Measurements from ENCODE around the gene MCRIP1.

Gene MCRIP1

DNA sequence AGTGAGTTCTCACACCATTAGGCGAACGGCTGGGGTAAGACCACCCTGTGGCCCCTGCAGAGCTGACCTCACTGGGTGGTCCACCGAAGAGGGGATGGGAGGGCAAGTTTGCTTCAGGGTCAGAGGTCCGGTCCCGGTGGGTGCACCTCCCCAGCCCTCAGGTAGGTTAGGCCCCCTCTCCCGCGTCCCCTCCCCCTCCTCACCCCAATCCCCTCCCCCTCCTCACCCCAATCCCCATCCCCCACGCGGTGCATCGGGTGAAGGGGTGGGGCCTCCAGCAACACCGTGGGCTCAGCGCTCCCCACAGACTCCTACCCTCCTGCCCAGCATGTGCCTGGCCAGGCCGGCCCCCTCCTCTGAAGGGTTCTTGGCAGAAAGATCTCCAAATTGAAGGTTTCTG is 13.4 kb downstream of the MCRIP1 start:
- no peak for DNase-seq (ENCODE audit: low read depth in 2 of 2)

DNA sequence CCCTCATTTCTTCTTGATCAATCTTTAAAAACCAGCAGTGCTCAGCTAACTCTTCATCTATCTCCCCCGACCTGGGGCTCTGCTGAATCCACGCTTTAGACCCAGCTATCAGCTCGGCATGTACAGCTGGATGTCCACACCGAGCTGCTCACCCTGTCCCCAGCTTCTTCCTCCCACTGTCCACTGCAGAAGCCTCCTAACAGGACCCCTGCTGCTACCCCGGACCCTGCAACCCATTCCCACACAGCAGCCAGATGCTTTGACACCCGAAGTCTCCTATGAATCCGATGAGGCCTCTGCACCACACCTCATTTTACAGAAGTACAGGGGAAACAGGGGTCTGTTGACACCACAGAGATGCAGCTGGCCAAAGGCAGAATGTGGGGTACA is 15.3 kb downstream of the MCRIP1 start:
- DNase-seq (ENCODE audit: low read depth in 2 of 2): no peak

DNA sequence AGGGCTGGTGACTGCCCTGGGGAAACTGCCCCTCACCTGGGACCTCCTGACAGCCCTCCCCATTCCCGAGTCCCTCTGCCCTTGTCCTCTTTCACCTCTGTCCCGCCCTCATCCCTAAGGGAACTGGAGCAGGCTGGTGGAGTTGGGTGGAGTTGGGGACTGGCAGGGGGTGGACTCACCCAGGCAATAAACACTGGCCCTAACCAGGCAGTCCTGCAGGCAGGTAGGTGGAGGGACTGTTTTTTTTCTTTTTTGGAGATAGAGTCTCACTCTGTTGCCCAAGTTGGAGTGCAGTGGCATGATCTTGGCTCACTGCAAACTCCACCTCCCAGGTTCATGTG is 17.5 kb downstream of the MCRIP1 start:
- DNase-seq (ENCODE audit: low read depth in 2 of 2): no peak

DNA sequence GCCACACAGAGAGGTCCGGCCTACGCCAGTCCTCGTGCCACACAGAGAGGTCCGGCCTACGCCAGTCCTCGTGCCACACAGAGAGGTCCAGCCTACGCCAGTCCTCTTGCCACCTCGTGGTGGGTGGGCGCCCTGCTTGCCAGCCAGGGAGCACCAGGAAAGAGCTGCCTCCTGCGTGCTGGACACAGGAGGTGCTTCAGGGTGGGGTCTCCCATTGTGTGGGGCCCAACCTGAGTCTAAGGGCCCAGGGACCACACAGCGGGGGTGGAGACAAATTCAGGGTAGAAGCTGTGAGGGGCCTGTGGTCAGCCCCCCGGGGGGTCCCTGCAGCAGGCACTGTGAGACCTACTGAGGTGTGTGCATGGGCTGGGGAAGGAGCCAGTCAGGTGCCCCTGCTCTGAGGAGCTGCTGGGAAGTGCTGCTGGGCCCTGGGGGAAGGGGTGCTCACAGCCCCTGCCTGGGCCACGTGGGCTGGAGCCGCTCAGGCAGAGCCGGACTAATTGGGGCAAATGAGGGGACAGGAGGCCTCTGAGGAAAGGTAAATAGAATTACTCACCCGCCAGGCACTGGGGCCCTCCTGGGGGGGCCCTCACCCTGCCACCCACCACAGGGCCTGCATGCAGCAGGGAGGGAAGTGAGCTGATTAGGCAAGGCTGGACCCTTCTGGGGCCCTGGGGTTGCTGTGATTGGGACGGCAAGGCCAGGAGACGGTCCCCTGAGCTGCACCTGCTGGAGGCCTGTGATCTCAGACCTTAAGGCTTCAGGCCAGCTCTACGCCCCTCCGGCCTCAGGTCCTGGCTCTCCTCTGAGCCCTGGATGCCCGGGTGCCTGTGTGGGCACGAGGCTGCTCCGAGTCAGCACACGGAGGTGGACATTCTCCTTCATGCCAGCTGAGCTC is 18.1 kb downstream of the MCRIP1 start:
- no peak for DNase-seq (ENCODE audit: low read depth in 2 of 2)

DNA sequence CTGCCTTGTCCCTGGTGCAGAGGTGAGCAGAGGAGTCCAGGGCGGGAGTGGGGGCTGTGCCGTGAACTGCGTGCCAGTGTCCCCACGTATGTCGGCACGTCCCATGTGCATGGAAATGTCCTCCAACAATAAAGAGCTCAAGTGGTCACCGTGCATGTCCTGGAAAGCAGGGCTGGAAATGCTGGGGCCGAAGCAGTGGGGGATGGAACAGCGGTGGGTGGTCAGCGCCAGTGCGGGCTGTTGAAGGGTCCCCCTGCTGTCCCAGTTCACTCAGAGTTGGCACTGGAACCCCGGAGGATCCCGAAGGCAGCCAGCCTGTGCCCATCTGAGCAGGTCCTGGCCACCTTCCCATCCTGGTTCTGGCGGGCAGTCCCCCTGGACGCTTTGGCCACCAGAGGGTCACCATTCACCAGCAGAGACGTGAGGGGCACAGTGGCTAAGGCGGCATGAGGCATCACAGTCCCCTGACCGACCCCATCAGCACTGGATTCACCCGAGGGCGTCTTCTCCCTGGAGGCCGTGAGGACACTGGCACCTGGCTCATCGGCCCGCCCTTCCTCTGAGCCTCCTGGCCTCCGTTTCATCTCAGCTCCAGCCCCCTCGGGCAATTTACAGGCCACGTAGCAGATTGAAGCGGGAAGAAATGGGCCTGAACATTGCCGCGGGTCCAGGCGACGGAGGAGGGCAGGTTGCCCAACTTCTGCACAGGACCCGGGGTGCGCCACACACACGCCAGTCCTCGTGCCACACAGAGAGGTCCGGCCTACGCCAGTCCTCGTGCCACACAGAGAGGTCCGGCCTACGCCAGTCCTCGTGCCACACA is 19.0 kb downstream of the MCRIP1 start:
- DNase-seq (ENCODE audit: low read depth in 2 of 2): no peak

DNA sequence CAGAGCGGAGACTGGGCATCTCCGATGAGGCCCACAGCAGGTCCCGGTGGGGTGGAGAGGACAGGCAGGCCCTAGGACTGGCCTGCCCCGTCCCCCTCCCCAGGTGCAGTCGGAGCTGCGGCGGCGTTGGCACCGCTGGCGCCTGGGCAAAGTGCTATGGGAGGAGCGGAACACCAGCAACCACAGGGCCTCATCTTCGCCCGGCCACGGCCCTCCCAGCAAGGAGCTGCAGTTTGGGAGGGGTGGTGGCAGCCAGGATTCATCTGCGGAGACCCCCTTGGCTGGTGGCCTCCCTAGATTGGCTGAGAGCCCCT is 19.8 kb downstream of the MCRIP1 start:
- no peak for DNase-seq (ENCODE audit: low read depth in 2 of 2)

DNA sequence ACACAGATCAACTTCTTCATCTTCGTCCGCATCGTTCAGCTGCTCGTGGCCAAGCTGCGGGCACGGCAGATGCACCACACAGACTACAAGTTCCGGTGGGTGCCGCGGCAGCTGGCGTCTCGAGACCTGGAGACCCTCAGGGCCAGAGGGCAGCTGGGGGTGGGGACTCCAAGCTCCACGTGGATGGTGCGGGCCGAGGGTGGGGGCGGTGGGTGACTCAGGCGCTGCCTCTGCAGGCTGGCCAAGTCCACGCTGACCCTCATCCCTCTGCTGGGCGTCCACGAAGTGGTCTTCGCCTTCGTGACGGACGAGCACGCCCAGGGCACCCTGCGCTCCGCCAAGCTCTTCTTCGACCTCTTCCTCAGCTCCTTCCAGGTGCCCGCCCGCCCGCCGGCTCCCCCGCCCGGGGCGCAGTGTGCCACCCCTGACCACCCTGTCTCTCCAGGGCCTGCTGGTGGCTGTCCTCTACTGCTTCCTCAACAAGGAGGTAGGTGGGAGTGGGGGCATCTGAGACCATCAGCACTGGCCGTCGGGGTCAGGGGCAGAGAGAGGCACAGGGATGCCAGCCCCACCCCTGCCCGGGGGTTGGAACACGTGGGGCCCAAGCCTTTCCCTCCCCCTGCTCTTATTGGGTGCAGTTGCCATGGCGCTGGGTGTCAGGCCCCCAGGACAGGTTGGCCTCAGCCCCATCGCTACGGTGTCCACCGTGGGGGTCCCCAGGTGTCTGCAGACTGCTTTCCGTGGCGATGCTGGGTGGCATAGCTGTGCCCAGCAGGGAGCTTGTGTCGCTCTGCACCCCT is 20.3 kb downstream of the MCRIP1 start:
- DNase-seq (ENCODE audit: low read depth in 2 of 2): no peak

DNA sequence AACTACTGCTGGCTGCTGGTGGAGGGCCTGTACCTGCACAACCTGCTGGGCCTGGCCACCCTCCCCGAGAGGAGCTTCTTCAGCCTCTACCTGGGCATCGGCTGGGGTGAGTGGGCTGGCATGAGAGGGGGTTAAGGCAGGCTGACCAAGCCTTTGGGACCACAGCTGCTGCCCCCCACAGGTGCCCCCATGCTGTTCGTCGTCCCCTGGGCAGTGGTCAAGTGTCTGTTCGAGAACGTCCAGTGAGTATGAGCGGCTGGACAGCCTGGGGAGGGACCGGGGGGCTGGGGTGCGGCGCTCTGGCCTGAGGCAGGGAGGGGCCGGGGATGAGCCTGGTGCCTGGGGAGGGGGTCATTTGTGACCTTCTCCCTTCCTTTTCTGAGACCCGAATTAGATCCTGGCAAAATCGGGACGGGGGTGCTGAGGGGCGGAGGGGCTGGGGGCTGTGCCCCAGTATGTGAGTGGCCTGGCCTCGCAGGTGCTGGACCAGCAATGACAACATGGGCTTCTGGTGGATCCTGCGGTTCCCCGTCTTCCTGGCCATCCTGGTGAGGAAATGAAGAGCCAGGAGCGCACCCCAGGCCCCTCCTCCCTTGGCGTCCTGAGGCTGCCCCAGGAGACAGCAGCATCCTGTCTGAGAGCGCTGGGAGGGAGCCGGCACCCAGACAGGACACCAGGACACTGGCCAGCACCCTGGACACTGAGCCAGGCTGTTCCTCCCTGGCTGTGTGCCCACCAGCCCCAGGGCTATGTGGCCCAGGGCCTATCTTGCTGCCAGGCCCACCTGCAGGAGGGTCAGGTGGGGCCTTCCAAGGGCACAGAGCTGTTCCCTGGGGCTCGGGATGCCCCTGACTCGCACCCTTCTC is 21.2 kb downstream of the MCRIP1 start:
- DNase-seq (ENCODE audit: low read depth in 2 of 2): no peak

DNA sequence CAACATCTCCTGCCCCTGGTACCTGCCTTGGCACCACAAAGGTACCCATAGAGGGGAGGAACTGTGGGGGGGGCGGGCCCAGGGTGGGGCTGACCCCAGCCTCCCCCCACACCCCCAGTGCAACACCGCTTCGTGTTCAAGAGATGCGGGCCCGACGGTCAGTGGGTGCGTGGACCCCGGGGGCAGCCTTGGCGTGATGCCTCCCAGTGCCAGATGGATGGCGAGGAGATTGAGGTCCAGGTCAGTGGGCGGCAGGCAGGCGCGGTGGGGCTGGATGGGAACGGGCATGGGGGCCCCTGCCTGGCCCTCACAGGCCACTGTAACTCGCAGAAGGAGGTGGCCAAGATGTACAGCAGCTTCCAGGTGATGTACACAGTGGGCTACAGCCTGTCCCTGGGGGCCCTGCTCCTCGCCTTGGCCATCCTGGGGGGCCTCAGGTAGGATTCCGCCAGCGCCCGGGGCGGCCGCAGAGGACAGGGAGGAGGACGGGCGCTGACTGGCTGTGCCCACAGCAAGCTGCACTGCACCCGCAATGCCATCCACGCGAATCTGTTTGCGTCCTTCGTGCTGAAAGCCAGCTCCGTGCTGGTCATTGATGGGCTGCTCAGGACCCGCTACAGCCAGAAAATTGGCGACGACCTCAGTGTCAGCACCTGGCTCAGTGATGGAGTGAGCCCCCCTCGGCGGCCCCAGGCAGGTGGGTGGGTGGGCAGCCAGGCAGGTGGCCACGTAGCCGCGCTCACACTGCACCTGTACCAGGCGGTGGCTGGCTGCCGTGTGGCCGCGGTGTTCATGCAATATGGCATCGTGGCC is 22.0 kb downstream of the MCRIP1 start:
- DNase-seq (ENCODE audit: low read depth in 2 of 2): no peak

DNA sequence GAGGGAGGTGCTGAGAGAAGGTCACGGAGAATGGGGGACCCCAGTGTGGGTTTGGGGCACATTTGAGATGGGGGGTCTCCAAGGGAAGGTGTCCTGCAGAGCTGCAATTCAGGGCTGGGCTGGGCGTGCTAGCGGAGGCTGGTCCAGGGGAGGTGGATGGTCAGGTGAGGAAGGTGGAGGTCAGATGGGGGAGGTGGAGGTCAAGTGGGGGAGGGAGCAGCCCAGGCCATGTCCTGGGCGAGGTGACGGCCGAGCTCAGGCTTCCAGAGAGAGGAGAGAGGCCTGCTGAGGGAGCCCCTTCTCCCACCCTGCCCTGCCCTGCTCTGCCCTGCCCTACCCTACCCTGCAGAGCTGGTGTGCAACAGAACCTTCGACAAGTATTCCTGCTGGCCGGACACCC is 22.6 kb downstream of the MCRIP1 start:
- DNase-seq (ENCODE audit: low read depth in 2 of 2): no peak

DNA sequence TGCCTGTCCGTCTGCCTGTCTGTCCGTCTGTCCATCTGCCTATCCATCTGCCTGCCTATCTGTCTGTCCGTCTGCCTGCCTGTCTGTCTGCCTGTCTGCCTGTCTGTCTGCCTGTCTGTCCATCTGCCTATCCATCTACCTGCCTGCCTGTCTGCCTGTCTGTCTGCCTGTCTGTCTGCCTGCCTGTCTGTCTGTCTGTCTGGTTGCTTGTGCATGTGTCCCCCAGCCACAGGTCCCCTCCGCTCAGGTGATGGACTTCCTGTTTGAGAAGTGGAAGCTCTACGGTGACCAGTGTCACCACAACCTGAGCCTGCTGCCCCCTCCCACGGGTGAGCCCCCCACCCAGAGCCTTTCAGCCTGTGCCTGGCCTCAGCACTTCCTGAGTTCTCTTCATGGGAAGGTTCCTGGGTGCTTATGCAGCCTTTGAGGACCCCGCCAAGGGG is 23.5 kb downstream of the MCRIP1 start:
- no peak for DNase-seq (ENCODE audit: low read depth in 2 of 2)

DNA sequence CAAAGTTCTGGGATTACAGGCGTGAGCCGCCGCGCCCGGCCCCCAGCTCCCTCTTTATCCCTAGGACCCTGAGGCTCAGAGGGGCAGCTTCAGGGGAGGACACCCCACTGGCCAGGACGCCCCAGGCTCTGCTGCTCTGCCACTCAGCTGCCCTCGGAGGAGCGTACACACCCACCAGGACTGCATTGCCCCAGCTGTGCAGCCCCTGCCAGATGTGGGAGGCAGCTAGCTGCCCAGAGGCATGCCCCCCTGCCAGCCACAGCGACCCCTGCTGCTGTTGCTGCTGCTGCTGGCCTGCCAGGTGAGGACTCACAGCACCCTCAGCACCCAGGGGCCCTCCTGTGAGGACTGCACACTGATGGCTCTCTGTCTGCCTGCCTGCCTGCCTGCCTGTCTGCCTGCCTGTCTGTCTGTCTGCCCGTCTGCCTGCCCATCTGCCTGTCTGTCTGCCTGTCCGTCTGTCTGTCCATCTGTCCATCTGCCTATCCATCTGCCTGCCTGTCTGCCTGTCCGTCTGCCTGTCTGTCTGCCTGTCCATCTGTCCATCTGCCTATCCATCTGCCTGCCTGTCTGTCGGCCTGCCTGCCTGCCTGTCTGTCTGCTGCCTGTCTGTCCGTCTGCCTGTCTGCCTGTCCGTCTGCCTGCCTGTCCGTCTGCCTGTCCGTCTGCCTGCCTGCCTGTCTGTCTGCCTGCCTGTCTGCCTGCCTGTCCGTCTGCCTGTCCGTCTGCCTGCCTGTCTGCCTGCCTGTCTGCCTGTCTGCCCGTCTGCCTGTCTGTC is 24.1 kb downstream of the MCRIP1 start:
- no peak for DNase-seq (ENCODE audit: low read depth in 2 of 2)

DNA sequence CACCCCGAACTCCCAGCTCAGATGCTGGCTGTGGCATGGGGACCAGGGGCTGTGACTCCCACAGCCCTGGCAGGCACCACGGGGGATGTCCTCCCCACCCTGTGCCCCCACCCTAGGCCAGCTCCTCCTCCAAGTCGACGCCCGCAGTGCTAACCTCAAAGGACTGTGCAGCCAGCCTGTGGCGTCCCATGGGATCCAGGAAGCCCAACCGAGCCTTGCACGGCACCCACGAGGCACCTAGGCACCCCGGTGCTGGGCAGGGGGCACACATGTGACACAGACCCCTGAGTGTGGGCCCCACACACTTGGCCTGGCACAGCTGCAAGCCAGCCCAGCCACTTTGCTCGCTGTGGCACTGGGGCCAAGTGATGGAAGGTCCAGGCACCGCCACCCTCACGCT is 25.3 kb downstream of the MCRIP1 start:
- DNase-seq (ENCODE audit: low read depth in 2 of 2): no peak

DNA sequence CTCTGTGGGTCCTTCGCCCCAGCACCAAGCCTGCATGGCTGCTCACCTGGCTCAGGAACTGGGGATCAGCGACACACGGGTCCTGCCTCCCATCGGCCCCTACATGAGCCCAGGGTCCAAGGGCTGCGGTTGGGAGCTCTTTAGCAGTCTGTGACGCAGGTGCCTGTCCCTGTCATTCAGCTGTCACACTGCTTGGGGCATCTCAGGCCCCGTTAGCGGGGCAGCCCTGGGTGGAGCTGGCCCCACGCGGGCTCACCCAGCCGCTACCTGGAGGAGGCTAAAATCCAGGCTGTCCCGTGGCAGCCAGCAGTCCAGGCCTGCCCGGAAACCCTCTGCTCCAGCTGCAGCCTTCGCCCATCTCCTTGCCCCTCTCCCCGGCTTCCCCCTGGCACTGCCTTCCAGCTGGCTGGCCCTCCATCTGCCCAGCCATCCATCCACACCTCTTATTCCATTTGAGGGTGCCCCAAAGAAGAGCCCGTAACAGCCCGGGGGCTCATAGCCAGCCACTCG is 25.8 kb downstream of the MCRIP1 start:
- DNase-seq (ENCODE audit: low read depth in 2 of 2): no peak

DNA sequence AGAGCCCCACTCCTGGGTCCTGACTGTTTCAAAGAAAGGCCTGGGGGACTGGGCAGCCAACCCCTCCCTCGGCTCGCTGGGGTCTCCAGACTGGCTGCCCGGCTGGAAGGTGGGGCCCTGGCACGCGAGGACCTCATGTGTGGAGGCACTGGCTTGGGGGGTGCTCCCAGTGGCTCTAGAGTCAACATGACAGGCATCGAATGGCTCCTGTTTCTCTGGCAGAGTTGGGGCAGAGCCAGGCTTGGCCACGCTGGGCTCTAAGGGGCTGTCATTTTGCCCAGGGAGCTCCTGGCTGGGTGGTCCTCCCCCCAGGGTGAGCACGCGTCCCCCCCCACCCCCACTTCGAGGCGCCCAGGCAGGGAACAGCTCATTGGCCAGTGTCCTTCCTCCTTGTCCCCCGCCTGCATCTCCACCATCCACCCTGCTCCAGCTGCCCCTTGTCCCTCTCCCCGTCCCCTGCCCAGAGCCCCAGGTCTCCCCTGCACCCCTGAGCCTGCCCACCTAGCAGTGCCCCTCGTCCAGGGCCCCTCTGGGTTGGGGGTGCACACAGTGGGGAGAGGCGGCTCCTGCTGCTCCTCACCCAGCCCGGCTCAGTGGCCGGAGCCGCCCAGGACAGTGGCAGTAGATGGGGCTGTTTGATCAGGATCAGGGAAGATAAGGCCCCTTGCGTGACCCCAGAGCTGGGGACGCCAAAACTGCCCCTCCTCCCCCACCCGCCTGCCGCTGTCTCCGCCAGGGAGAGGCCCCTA is 26.5 kb downstream of the MCRIP1 start:
- no peak for DNase-seq (ENCODE audit: low read depth in 2 of 2)

DNA sequence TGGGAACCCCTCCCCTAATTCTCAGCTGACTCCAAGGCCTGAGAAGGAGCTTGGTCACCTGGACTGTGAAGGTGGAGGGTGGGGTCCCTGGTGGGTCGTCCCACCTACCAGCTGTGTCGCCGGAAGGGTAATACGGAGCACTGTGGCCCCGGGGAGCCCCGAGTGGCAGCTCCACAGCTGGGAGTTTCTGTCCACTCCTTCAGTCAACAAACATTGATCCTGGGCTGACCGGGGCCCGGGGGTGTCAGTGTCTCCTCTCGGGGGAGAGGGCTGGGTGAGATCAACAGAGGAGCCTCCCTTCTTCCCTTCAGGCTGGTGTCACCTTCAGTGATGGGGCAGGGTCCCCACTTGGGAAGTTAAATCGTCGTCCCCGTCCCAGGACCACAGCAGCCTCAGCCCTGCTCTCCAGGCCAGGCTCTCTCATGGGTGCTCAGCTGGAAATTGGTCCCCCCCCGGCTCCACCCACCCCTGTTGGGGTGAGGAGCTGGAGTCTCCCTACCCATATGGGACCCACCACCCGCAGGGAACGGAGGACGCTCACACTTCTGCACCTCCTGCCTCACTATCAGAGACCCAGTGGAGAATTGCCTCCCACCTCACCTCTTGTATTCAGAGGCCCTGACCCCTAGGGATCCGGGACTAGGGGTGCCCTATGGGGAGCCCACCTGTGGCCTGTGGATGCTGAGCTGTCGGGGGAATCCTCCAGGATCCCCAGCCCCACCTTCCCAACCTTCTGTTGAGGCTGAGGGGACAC is 27.2 kb downstream of the MCRIP1 start:
- no peak for DNase-seq (ENCODE audit: low read depth in 2 of 2)

DNA sequence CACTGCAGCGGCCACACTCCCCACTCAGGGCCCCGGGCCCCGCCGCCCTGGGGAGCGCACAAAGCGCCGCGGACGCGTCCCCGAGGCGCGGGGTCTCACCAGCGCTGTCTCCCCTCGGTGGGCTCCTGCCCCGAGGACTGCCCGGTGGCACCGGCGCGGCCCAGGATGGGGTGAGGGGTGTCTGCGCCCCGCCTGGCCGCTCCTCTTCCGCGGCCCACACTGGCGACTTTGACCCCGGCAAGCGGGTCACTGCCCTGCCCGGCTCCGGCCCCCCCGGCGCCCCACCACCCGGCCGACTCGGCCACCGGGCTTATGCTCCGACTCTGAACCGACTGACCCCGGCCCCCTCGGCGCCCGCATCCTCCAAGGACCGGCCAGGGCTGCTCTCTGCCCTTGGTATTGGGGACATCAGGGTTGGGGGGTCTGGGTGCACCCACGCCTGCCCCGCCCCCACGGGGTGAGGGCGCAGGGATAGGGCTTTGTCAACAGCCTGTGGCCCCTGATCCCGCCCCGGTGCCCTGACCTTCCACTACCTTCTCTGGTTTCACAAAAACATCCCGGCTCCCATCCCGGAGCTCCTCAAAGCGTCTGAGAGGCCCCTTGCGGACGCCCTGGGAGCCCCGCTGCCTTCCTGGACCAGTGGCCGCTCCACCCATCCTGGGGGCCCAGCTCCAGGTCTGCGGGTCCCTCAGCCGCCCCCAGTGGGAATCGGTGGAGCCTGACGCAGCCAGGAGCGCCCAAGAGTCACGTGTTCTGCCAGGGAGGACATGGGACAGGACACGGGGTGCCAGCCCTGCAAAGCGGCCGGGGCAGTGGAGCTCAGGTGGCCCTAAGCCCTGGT is 28.3 kb downstream of the MCRIP1 start:
- DNase-seq (ENCODE audit: low read depth in 2 of 2): no peak

Data from stimulated activated CD4-positive, alpha-beta T cell treated with anti-CD3 and anti-CD28 coated beads, Interleukin-15, amount 100 ng/mL, for 48 hours (primary cell).